Ishikawa (cell line): ENCODE measurements around the gene NOSIP.

Experiments
- CEBPB ChIP-seq: IDR thresholded peaks from 2 replicates; pipeline ENCODE4 v1.6.1; 2012
- CREB1 ChIP-seq: IDR thresholded peaks from 2 replicates; pipeline ENCODE4 v1.6.1; 2012; ENCODE audit warnings: low read depth
- EGR1 ChIP-seq: IDR thresholded peaks from 2 replicates; pipeline ENCODE4 v1.6.1; 2012
- EP300 ChIP-seq: IDR thresholded peaks from 2 replicates; pipeline ENCODE4 v1.6.1; 2012; ENCODE audit warnings: borderline replicate concordance
- FOXM1 ChIP-seq: IDR thresholded peaks from 2 replicates; pipeline ENCODE4 v1.6.1; 2012; ENCODE audit warnings: low read depth, borderline replicate concordance
- MAX ChIP-seq: IDR thresholded peaks from 2 replicates; pipeline ENCODE4 v1.6.1; 2012
- NFIC ChIP-seq: IDR thresholded peaks from 2 replicates; pipeline ENCODE4 v1.6.1; 2012
- RAD21 ChIP-seq: IDR thresholded peaks from 2 replicates; pipeline ENCODE4 v1.6.1; 2012; ENCODE audit warnings: low read depth
- TAF1 ChIP-seq: IDR thresholded peaks from 2 replicates; pipeline ENCODE4 v1.6.1; 2012; ENCODE audit warnings: low read depth, mild to moderate bottlenecking
- TCF12 ChIP-seq: IDR thresholded peaks from 2 replicates; pipeline ENCODE4 v1.6.1; 2012; ENCODE audit warnings: low read depth
- TEAD4 ChIP-seq: IDR thresholded peaks from 2 replicates; pipeline ENCODE4 v1.6.1; 2012
- YY1 ChIP-seq: IDR thresholded peaks from 2 replicates; pipeline ENCODE4 v1.6.1; 2012; ENCODE audit warnings: low read depth
- ZBTB7A ChIP-seq: IDR thresholded peaks from 2 replicates; pipeline ENCODE4 v1.6.1; 2012; ENCODE audit warnings: low read depth
- TF ChIP-seq, protein P1 (sequence below): IDR thresholded peaks from 2 replicates; pipeline ENCODE4 v1.6.1; 2012
- TF ChIP-seq, protein P2 (sequence below): IDR thresholded peaks from 2 replicates; pipeline ENCODE4 v1.6.1; 2012; ENCODE audit warnings: low read depth, mild to moderate bottlenecking

NOSIP gene

GRCh38 chr19:49542446-49542845 lies 37.9 kb downstream of the NOSIP start:
- TF ChIP-seq RAD21 (no peak), FOXM1 (no peak), MAX (no peak), TEAD4 (no peak), NFIC (no peak), CREB1 (no peak), YY1 (no peak), TCF12 (no peak), CEBPB (no peak), EP300 (no peak), EGR1 (no peak), ZBTB7A (no peak), TAF1 (no peak)
- TF ChIP-seq, protein P1, sequence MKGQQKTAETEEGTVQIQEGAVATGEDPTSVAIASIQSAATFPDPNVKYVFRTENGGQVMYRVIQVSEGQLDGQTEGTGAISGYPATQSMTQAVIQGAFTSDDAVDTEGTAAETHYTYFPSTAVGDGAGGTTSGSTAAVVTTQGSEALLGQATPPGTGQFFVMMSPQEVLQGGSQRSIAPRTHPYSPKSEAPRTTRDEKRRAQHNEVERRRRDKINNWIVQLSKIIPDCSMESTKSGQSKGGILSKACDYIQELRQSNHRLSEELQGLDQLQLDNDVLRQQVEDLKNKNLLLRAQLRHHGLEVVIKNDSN = no peak
- TF ChIP-seq, protein P2, sequence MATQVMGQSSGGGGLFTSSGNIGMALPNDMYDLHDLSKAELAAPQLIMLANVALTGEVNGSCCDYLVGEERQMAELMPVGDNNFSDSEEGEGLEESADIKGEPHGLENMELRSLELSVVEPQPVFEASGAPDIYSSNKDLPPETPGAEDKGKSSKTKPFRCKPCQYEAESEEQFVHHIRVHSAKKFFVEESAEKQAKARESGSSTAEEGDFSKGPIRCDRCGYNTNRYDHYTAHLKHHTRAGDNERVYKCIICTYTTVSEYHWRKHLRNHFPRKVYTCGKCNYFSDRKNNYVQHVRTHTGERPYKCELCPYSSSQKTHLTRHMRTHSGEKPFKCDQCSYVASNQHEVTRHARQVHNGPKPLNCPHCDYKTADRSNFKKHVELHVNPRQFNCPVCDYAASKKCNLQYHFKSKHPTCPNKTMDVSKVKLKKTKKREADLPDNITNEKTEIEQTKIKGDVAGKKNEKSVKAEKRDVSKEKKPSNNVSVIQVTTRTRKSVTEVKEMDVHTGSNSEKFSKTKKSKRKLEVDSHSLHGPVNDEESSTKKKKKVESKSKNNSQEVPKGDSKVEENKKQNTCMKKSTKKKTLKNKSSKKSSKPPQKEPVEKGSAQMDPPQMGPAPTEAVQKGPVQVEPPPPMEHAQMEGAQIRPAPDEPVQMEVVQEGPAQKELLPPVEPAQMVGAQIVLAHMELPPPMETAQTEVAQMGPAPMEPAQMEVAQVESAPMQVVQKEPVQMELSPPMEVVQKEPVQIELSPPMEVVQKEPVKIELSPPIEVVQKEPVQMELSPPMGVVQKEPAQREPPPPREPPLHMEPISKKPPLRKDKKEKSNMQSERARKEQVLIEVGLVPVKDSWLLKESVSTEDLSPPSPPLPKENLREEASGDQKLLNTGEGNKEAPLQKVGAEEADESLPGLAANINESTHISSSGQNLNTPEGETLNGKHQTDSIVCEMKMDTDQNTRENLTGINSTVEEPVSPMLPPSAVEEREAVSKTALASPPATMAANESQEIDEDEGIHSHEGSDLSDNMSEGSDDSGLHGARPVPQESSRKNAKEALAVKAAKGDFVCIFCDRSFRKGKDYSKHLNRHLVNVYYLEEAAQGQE = no peak

GRCh38 chr19:49541914-49542313 lies 38.4 kb downstream of the NOSIP start:
- TF ChIP-seq ZBTB7A (no peak), EP300 (no peak)

DNA sequence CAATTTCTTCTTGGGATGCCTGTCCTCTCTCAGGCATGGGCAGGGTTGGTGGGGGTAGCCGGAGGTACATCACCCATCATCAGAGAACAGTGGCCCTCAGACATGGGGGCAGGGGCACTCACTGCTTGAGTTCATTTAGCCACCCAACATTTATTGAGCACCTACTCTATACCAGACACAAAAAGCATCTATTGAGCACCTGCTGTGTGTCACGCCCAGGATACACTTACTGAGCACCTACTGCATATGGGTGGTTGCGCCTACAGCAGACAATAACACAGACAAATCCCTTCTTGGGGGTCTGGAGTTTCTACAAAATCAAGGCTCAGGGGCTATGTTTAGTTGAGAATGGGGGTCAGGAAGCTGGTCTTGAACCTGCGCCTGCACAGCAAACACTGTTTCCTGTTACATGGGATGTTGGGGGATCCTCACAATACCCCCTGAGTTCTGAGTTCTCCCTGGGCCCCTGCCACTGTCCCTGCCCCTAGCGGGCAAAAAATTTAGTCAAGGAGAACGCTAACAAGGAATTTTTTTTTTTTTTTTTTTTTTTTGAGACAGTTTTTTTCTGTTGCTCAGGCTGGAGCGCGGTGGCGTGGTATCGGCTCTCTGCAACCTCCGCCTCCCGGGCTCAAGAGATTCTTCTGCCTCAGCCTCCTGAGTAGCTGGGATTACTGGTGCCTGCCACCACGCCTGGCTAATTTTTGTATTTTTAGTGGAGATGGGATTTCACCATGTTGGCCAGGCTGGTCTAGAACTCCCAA lies 41.0 kb downstream of the NOSIP start:
- TF ChIP-seq FOXM1 (no peak), RAD21 (no peak), MAX (no peak), TCF12 (no peak), CREB1 (no peak), ZBTB7A (no peak)
- TF ChIP-seq, protein P2 = no peak

DNA sequence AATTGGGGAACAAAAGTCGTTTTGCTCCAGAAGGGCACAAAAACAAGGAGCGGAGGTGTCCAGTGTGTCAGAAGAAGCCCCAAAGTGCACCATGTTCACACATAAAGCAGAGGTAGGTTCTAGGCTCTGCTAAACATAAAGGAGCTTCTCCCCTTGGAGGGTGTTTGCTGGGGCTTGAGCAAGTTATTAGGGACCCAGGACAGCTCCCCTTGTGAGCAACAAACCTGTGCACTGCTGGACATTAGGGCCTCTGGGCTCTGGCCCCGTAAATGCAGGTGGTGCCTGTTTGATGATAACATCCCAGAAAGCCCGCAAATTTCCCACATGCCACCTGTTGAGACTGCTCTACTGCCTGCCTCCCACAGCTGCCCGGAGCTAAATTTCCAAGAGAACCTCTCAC lies 41.7 kb downstream of the NOSIP start:
- TF ChIP-seq TEAD4 = no peak
- TF ChIP-seq, protein P2 = peak; percentile 58

DNA sequence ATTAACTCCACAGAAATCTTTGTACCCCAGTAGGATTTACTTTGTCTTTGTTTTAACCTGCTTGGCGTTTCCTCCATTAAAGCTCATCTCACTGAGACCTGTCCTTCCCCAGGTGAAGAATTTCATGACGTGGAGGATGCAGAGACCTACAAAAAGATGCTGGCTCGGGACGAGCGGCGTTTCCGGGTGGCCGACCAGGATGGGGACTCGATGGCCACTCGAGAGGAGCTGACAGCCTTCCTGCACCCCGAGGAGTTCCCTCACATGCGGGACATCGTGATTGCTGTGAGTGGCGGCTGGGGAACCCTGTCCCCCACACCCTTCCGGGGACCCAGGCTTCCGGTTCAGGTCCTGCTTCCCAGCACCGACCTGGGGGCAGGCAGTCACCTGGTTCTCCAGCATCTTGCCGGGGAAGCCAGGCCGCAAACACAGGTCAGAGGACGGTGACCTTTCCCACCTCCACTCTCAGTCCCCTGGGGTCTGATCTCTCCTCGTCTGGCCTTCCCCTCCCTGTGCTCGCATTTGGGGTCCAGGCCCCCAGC lies 43.4 kb downstream of the NOSIP start:
- TF ChIP-seq, protein P2 = no peak
- TF ChIP-seq RAD21 (no peak), MAX (no peak), ZBTB7A (no peak), EGR1 (no peak), NFIC (no peak), TEAD4 (no peak)
- TF ChIP-seq, protein P1 = no peak
